ENCODE data around the gene CRISPLD2.

DNA sequence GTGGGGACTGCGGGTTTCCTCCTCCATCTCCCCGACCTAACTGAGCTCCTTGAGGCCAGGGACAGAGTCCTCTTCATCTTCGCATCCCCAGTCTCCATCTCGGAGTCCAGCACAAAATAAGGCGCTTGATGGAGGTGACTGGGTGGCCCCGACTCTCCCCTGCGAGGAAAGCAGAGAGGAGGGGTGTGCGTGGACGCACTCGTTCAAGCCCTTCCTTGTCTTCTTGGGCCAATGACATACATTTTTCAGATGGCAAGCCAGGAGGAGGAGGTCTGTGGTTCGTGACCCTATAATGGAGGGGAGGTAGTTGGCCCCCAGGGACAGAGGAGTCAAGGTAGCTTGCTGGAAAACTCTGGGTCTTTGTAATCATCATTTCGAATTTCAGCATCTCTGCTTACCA lies 17.2 kb downstream of the CRISPLD2 start:
- TF ChIP-seq, protein P1, sequence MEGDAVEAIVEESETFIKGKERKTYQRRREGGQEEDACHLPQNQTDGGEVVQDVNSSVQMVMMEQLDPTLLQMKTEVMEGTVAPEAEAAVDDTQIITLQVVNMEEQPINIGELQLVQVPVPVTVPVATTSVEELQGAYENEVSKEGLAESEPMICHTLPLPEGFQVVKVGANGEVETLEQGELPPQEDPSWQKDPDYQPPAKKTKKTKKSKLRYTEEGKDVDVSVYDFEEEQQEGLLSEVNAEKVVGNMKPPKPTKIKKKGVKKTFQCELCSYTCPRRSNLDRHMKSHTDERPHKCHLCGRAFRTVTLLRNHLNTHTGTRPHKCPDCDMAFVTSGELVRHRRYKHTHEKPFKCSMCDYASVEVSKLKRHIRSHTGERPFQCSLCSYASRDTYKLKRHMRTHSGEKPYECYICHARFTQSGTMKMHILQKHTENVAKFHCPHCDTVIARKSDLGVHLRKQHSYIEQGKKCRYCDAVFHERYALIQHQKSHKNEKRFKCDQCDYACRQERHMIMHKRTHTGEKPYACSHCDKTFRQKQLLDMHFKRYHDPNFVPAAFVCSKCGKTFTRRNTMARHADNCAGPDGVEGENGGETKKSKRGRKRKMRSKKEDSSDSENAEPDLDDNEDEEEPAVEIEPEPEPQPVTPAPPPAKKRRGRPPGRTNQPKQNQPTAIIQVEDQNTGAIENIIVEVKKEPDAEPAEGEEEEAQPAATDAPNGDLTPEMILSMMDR (IDR thresholded peaks at IDR 0.05) = no peak
- TF ChIP-seq POLR2A (IDR thresholded peaks at IDR 0.05) = no peak
